HUES48 (cell line): ENCODE results near the gene PNPLA3.

Experiments used
- H3K27ac ChIP-seq: one replicate; pipeline ENCODE4 v1.7.0; 2013; ENCODE audit warnings: low read depth, low read length, inconsistent platforms
- H3K27me3 ChIP-seq: 2 replicates; pipeline ENCODE4 v1.6.1; 2013; ENCODE audit warnings: mild to moderate bottlenecking, low read length; ENCODE audit not compliant: control insufficient read depth, insufficient read depth
- H3K36me3 ChIP-seq: 2 replicates; pipeline ENCODE4 v1.6.1; 2013; ENCODE audit warnings: low read length; ENCODE audit not compliant: control insufficient read depth, insufficient read depth
- H3K4me1 ChIP-seq: 2 replicates; pipeline ENCODE4 v1.6.1; 2013; ENCODE audit warnings: mild to moderate bottlenecking, low read length; ENCODE audit not compliant: control insufficient read depth, insufficient read depth
- H3K4me3 ChIP-seq: 2 replicates; pipeline ENCODE4 v1.5.1; 2013; ENCODE audit warnings: mild to moderate bottlenecking, low read depth, low read length
- H3K9ac ChIP-seq: 2 replicates; pipeline ENCODE4 v1.6.1; 2013; ENCODE audit warnings: mild to moderate bottlenecking, low read depth, low read length, moderate library complexity
- H3K9me3 ChIP-seq: 2 replicates; pipeline ENCODE4 v1.6.1; 2013; ENCODE audit warnings: low read length; ENCODE audit not compliant: control insufficient read depth, insufficient read depth

Gene PNPLA3

GRCh38 chr22:43923631-43924464 is at the start of gene PNPLA3:
TSS of gene PNPLA3 (plus strand) at chr22:43923805. CDS start at chr22:43923912, 107 bp downstream.
- Histone ChIP-seq H3K36me3 (peaks cover 22% of the 10 kb centered on the region), H3K27me3 (no peaks in the 10 kb centered on the region), H3K9ac (peak within 1 kb of the TSS; percentile 72), H3K27ac (peak within 1 kb of the TSS; percentile 84), H3K4me1 (0 out of 2 replicates have a peak, but pooled peaks cover 10% of the 10 kb centered on the region), H3K9me3 (no peaks in the 10 kb centered on the region), H3K4me3 (peak within 1 kb of the TSS; percentile 84)

GRCh38 chr22:43876866-43877509 is 46.6 kb upstream of the PNPLA3 start:
- no peaks in the 10 kb centered on the region for H3K36me3 ChIP-seq
- no peaks in the 10 kb centered on the region; the same call in 1 of the 2 replicates for H3K4me1 ChIP-seq
- H3K27me3 ChIP-seq = no peaks in the 10 kb centered on the region
- no peaks in the 10 kb centered on the region for H3K9me3 ChIP-seq
- H3K27ac ChIP-seq = no peak overlapping the region
- no peak overlapping the region for H3K4me3 ChIP-seq
- no peak overlapping the region for H3K9ac ChIP-seq

- H3K36me3 ChIP-seq = no peaks in the 10 kb centered on the region
These were observed 45.4 kb upstream of the PNPLA3 start for GRCh38 chr22:43878079-43878795.

GRCh38 chr22:43878831-43879550 is 44.6 kb upstream of the PNPLA3 start:
- H3K27me3 ChIP-seq = no peaks in the 10 kb centered on the region
- H3K9ac ChIP-seq = no peak overlapping the region
- no peak overlapping the region for H3K27ac ChIP-seq
- no peaks in the 10 kb centered on the region for H3K36me3 ChIP-seq
- no peaks in the 10 kb centered on the region for H3K9me3 ChIP-seq
- H3K4me1 ChIP-seq = no peaks in the 10 kb centered on the region; the same call in 1 of the 2 replicates
- no peak overlapping the region for H3K4me3 ChIP-seq

More at GRCh38 chr22:43878079-43878795, 45.4 kb upstream of the PNPLA3 start:
- Histone ChIP-seq H3K9me3 (no peaks in the 10 kb centered on the region), H3K4me3 (no peak overlapping the region), H3K27me3 (no peaks in the 10 kb centered on the region), H3K4me1 (no peaks in the 10 kb centered on the region; the same call in 1 of the 2 replicates), H3K27ac (no peak overlapping the region), H3K9ac (no peak overlapping the region)

GRCh38 chr22:43879901-43880540 is 43.6 kb upstream of the PNPLA3 start:
- no peaks in the 10 kb centered on the region for H3K9me3 ChIP-seq
- no peak overlapping the region for H3K27ac ChIP-seq
- no peaks in the 10 kb centered on the region; the same call in 1 of the 2 replicates for H3K4me1 ChIP-seq
- no peak overlapping the region for H3K9ac ChIP-seq
- H3K27me3 ChIP-seq = no peaks in the 10 kb centered on the region
- no peak overlapping the region for H3K4me3 ChIP-seq
- H3K36me3 ChIP-seq = no peaks in the 10 kb centered on the region

GRCh38 chr22:43880541-43880991 is 43.0 kb upstream of the PNPLA3 start:
- H3K27me3 ChIP-seq = no peaks in the 10 kb centered on the region

GRCh38 chr22:43881091-43882061 is 42.2 kb upstream of the PNPLA3 start:
- H3K9ac ChIP-seq = no peak overlapping the region
- no peaks in the 10 kb centered on the region; the same call in 1 of the 2 replicates for H3K4me1 ChIP-seq
- no peaks in the 10 kb centered on the region for H3K27me3 ChIP-seq
- H3K27ac ChIP-seq = no peak overlapping the region
- no peaks in the 10 kb centered on the region for H3K36me3 ChIP-seq
- no peak overlapping the region for H3K4me3 ChIP-seq
- H3K9me3 ChIP-seq = no peaks in the 10 kb centered on the region

More at GRCh38 chr22:43880541-43880991, 43.0 kb upstream of the PNPLA3 start:
- no peaks in the 10 kb centered on the region; the same call in 1 of the 2 replicates for H3K4me1 ChIP-seq
- H3K4me3 ChIP-seq = no peak overlapping the region
- no peaks in the 10 kb centered on the region for H3K9me3 ChIP-seq
- no peak overlapping the region for H3K9ac ChIP-seq
- H3K36me3 ChIP-seq = no peaks in the 10 kb centered on the region
- H3K27ac ChIP-seq = no peak overlapping the region

- Histone ChIP-seq H3K36me3 (no peaks in the 10 kb centered on the region), H3K9ac (no peak overlapping the region), H3K27me3 (no peaks in the 10 kb centered on the region), H3K4me3 (no peak overlapping the region), H3K9me3 (no peaks in the 10 kb centered on the region), H3K27ac (no peak overlapping the region), H3K4me1 (no peaks in the 10 kb centered on the region; the same call in 1 of the 2 replicates)
These were observed 41.4 kb upstream of the PNPLA3 start for GRCh38 chr22:43882122-43882767.

GRCh38 chr22:43883012-43883661 is 40.5 kb upstream of the PNPLA3 start:
- Histone ChIP-seq H3K27me3 (no peaks in the 10 kb centered on the region), H3K4me3 (no peak overlapping the region), H3K9ac (no peak overlapping the region), H3K9me3 (no peaks in the 10 kb centered on the region), H3K4me1 (no peaks in the 10 kb centered on the region; the same call in 1 of the 2 replicates), H3K27ac (no peak overlapping the region), H3K36me3 (no peaks in the 10 kb centered on the region)
